Measurements from ENCODE around the gene CFHR4. TPM values are rescaled to one million over a fixed set of nuclear protein-coding genes. Genes with fewer than 3 reads are reported as not detected.
"Not testable (repeated sequence)": the region's sequence is repeated elsewhere in the genome, so short reads cannot be mapped to it uniquely, and the experiment has no call there.

Gene CFHR4
- not detected for total RNA-seq

GRCh38 chr1:196887515-196888239, at the start of gene CFHR4:
CFHR4 (plus strand) TSS chr1:196888052; CDS start chr1:196888151, 99 bp downstream.
- no peak for ATAC-seq (ENCODE audit: low FRiP score)

DNA sequence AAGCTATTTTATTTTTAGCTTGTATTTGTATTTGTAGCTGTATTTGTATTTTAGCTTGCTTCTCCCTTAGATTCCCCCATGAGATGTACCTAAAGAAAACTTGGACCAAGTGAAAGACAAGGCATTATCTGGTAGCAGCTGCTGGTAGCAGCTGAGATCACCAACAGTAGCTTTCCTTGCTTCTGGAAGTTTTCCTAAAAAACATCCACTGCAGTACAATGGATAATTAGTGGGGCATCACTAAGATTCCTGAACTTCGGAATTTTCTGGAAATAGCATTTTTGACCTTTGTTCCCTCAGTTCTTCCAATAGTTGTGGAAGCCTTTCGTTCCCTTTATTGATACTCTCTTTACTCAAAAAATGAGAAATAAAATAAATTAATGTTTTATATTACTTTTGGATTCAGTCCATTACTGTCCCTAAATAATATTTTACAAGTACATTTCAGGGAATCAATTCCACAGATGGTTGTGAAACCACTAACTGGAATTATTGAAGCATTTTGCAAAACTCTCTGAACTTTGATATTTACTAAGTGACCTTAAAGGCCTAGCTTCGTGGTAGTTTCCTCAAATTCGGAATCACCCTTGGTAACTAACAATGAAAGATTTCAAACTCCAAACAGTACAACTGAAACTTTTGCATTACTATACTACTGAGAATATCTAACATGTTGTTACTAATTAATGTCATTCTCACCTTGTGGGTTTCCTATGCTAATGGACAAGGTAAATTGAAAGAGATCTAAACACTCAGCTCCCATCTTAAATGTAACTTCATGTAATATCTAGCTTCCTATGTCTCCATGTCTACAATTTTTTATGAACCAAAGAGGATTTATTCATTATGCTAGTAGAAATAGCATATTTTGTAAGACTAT, 38.0 kb upstream of the CFHR4 start:
- not testable (repeated sequence) for DNase-seq (ENCODE audit: low spot score); ATAC-seq (ENCODE audit: low FRiP score)

More at GRCh38 chr1:196887515-196888239, at the start of gene CFHR4:
- TF ChIP-seq, protein P1, sequence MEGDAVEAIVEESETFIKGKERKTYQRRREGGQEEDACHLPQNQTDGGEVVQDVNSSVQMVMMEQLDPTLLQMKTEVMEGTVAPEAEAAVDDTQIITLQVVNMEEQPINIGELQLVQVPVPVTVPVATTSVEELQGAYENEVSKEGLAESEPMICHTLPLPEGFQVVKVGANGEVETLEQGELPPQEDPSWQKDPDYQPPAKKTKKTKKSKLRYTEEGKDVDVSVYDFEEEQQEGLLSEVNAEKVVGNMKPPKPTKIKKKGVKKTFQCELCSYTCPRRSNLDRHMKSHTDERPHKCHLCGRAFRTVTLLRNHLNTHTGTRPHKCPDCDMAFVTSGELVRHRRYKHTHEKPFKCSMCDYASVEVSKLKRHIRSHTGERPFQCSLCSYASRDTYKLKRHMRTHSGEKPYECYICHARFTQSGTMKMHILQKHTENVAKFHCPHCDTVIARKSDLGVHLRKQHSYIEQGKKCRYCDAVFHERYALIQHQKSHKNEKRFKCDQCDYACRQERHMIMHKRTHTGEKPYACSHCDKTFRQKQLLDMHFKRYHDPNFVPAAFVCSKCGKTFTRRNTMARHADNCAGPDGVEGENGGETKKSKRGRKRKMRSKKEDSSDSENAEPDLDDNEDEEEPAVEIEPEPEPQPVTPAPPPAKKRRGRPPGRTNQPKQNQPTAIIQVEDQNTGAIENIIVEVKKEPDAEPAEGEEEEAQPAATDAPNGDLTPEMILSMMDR (IDR thresholded peaks at IDR 0.05), result no peak
- DNase-seq (ENCODE audit: low spot score), result no peak

DNA sequence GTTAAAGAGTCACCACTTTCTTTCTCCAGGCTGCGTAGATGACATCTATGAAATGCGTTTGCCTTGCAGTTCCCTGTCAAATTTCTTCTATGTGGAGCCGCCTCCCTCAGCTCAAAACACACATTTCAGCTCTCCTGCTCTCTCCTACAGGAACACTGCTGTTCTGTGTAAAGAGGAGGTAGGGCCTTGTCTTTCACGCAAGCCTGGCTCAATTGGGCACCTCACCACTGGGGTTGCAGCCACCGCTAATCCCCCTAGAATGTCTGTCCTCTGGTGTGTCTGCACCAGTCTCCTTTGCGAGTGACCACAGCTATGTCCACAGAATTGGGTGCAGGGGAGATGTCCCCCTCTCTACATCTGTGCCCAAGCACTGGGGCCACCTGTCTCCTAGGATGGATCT, 31.8 kb upstream of the CFHR4 start:
- no peak for ATAC-seq (ENCODE audit: low FRiP score)
- no peak for DNase-seq (ENCODE audit: low spot score)
- TF ChIP-seq, protein P1 (IDR thresholded peaks at IDR 0.05), result no peak

DNA sequence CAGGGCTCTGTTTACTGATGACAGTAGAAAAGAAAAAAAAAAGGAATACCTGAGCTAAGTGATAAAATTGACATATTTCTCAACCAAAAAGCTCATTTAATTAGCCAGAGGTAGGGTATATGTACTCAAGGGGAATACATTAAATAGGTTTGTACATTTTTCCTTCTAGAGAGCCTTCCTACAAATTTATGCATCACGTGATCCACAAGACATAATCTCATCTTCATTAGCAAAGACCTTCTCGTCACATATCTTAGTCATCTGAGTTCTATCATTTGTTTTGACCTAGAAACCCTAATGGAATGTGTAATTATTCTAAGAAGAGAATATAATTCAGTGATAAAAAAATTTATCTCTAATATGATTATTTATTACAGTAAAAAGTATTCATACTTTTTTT, 30.7 kb upstream of the CFHR4 start:
- TF ChIP-seq, protein P1 (IDR thresholded peaks at IDR 0.05), result no peak
- ATAC-seq (ENCODE audit: low FRiP score) (no peak), DNase-seq (ENCODE audit: low spot score) (no peak)

GRCh38 chr1:196858811-196859210, 29.0 kb upstream of the CFHR4 start:
- ATAC-seq (ENCODE audit: low FRiP score) (no peak), DNase-seq (ENCODE audit: low spot score) (no peak)
- TF ChIP-seq, protein P1 (IDR thresholded peaks at IDR 0.05), result no peak

DNA sequence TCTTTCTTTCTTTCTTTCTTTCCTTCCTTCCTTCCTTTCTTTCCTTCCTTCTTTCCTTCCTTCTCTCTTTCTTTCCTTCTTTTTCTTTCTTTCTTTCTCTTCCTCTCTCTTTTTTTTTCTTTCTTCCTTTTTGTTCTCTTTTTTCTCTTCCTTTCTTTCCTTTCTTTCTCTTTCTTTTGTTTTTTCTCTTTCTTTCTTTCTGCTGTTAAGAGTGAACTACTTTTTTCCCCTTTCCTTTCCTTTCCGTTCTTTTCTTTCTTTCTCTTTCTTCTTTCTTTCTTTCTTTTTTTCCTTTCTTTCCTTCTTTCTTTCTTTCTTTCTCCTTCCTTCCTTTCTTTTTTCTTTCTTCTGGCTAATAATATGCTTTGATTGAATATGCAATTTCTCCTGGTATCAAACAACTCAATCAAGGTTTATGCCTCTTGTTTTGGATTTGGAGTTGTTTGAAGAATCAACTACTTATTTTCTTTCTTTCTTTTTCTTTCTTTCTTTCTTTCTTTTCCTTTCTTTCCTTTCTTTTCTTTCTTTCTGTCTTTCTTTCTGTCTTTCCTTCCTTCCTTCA, 27.4 kb upstream of the CFHR4 start:
- ATAC-seq (ENCODE audit: low FRiP score), result no peak
- DNase-seq (ENCODE audit: low spot score), result no peak
- TF ChIP-seq, protein P1 (IDR thresholded peaks at IDR 0.05), result no peak

GRCh38 chr1:196861429-196861828, 26.4 kb upstream of the CFHR4 start:
- ATAC-seq (ENCODE audit: low FRiP score) (no peak), DNase-seq (ENCODE audit: low spot score) (no peak)
- TF ChIP-seq, protein P1 (IDR thresholded peaks at IDR 0.05), result no peak
